G401 (cell line): Measurements from ENCODE around the gene MFAP3L. TPM values are rescaled to one million over a fixed set of nuclear protein-coding genes. Genes with fewer than 3 reads are reported as not detected.
A peak's percentile ranks its signal among the peaks of the same experiment; 100 is the strongest.
"Not testable (repeated sequence)": the region's sequence is repeated elsewhere in the genome, so short reads cannot be mapped to it uniquely, and the experiment has no call there.

Source experiments
- DNase-seq: peaks from one replicate; pipeline ENCODE4 v3.0.0-alpha.2; 2015; ENCODE audit warnings: low spot score
- in situ Hi-C: cut with HindIII; loops from 2 replicates; pipeline ENCODE4 v1.10.0; 2016; ENCODE audit warnings: low sequenced_read_pairs, mixed read lengths
- total RNA-seq: library from RNA; depleted of rRNA; stranded (reverse); fragments of >200 nt; shearing (Covaris generic); gene quantifications from 2 replicates; pipeline ENCODE4 v1.2.3, GENCODE V29; 2014; rRNA removed

MFAP3L gene
- total RNA-seq, result 0.06 and 1.7 TPM in 2 replicates

- in situ Hi-C loops, result loop anchor here (25.0 kb wide), 1 partner anchor 214 kb away; no protein-coding TSS in a partner anchor
- DNase-seq, result peak; percentile 75
Observed at GRCh38 chr4:170026253-170027021, at the start of gene MFAP3L. Gene MFAP3L (minus strand): TSS chr4:170026395. CDS start chr4:170005877, 20,518 bp downstream.

GRCh38 chr4:170071196-170071595 lies 45.0 kb upstream of the MFAP3L start:
- in situ Hi-C loops, result no loop called here
- DNase-seq, result no peak

GRCh38 chr4:170068438-170069128 lies 42.4 kb upstream of the MFAP3L start:
- in situ Hi-C loops, result no loop called here

GRCh38 chr4:170059421-170059820 lies 33.2 kb upstream of the MFAP3L start:
- in situ Hi-C loops, result no loop called here
- no peak for DNase-seq

More at GRCh38 chr4:170068438-170069128, 42.4 kb upstream of the MFAP3L start:
- DNase-seq, result no peak

- in situ Hi-C loops, result no loop called here
- no peak for DNase-seq
Observed at GRCh38 chr4:170058826-170059225, 32.6 kb upstream of the MFAP3L start.

- in situ Hi-C loops, result no loop called here
- DNase-seq, result no peak
Observed at GRCh38 chr4:170057866-170058265, 31.7 kb upstream of the MFAP3L start.

GRCh38 chr4:170052919-170053318 lies 26.7 kb upstream of the MFAP3L start:
- in situ Hi-C loops, result no loop called here
- no peak for DNase-seq

GRCh38 chr4:170051402-170051801 lies 25.2 kb upstream of the MFAP3L start:
- in situ Hi-C loops, result no loop called here
- DNase-seq, result no peak

- in situ Hi-C loops, result loop anchor here (25.0 kb wide), 1 partner anchor 237 kb away; no protein-coding TSS in a partner anchor
- DNase-seq, result no peak
Observed at GRCh38 chr4:170049766-170050165, 23.6 kb upstream of the MFAP3L start.

GRCh38 chr4:170047771-170048354 lies 21.7 kb upstream of the MFAP3L start:
- in situ Hi-C loops, result loop anchor here (25.0 kb wide), 1 partner anchor 236 kb away; no protein-coding TSS in a partner anchor
- peak; percentile 77 for DNase-seq

- in situ Hi-C loops, result loop anchor here (25.0 kb wide), 1 partner anchor 234 kb away; no protein-coding TSS in a partner anchor
Observed at GRCh38 chr4:170046156-170046555, 20.0 kb upstream of the MFAP3L start.

GRCh38 chr4:170040031-170040680 lies 14.0 kb upstream of the MFAP3L start:
- in situ Hi-C loops, result loop anchor here (25.0 kb wide), 1 partner anchor 228 kb away; no protein-coding TSS in a partner anchor

More at GRCh38 chr4:170046156-170046555, 20.0 kb upstream of the MFAP3L start:
- not testable (repeated sequence) for DNase-seq

GRCh38 chr4:170038769-170039168 lies 12.6 kb upstream of the MFAP3L start:
- in situ Hi-C loops, result loop anchor here (25.0 kb wide), 1 partner anchor 226 kb away; no protein-coding TSS in a partner anchor

More at GRCh38 chr4:170040031-170040680, 14.0 kb upstream of the MFAP3L start:
- DNase-seq, result no peak

GRCh38 chr4:170038232-170038631 lies 12.0 kb upstream of the MFAP3L start:
- in situ Hi-C loops, result loop anchor here (25.0 kb wide), 1 partner anchor 226 kb away; no protein-coding TSS in a partner anchor
- no peak for DNase-seq

More at GRCh38 chr4:170038769-170039168, 12.6 kb upstream of the MFAP3L start:
- no peak for DNase-seq

GRCh38 chr4:170037481-170037880 lies 11.3 kb upstream of the MFAP3L start:
- in situ Hi-C loops, result loop anchor here (25.0 kb wide), 1 partner anchor 225 kb away; no protein-coding TSS in a partner anchor
- DNase-seq, result no peak

GRCh38 chr4:170035845-170036244 lies 9.7 kb upstream of the MFAP3L start:
- DNase-seq, result no peak
- in situ Hi-C loops, result loop anchor here (25.0 kb wide), 1 partner anchor 224 kb away; no protein-coding TSS in a partner anchor

GRCh38 chr4:170035231-170035630 lies 9.0 kb upstream of the MFAP3L start:
- in situ Hi-C loops, result loop anchor here (25.0 kb wide), 1 partner anchor 223 kb away; no protein-coding TSS in a partner anchor
- no peak for DNase-seq

GRCh38 chr4:170033999-170034398 lies 7.8 kb upstream of the MFAP3L start:
- in situ Hi-C loops, result loop anchor here (25.0 kb wide), 1 partner anchor 222 kb away; no protein-coding TSS in a partner anchor
- no peak for DNase-seq
